Activated CD8-positive, alpha-beta memory T cell treated with anti-CD3 and anti-CD28 coated beads, Interleukin-2, amount 50 U/mL, for 4 hours (primary cell): ENCODE results near the gene LARP7.
"Not testable (repeated sequence)": the region's sequence is repeated elsewhere in the genome, so short reads cannot be mapped to it uniquely, and the experiment has no call there.

Experiments used
- DNase-seq: peaks from one replicate; pipeline ENCODE4 v3.0.0-alpha.2; 2020

LARP7 gene

GRCh38 chr4:112651641-112652040 lies 14.7 kb downstream of the LARP7 start:
- DNase-seq: no peak

GRCh38 chr4:112652216-112652615 lies 15.3 kb downstream of the LARP7 start:
- DNase-seq: no peak

GRCh38 chr4:112655270-112655669 lies 18.3 kb downstream of the LARP7 start:
- DNase-seq: no peak

GRCh38 chr4:112656115-112656514 lies 19.2 kb downstream of the LARP7 start:
- not testable (repeated sequence) for DNase-seq

- no peak for DNase-seq
These were observed 27.7 kb downstream of the LARP7 start for GRCh38 chr4:112664611-112665010.

GRCh38 chr4:112668131-112668530 lies 31.2 kb downstream of the LARP7 start:
- no peak for DNase-seq

- no peak for DNase-seq
These were observed 36.1 kb downstream of the LARP7 start for GRCh38 chr4:112673076-112673475.

GRCh38 chr4:112673686-112674085 lies 36.7 kb downstream of the LARP7 start:
- DNase-seq: no peak

- DNase-seq: no peak
These were observed 37.4 kb downstream of the LARP7 start for GRCh38 chr4:112674376-112674775.

- DNase-seq: no peak
These were observed 40.7 kb downstream of the LARP7 start for GRCh38 chr4:112677519-112678091.

GRCh38 chr4:112680996-112681395 lies 44.1 kb downstream of the LARP7 start:
- DNase-seq: no peak

GRCh38 chr4:112693507-112693906 lies 56.6 kb downstream of the LARP7 start:
- no peak for DNase-seq

- DNase-seq: no peak
These were observed 63.7 kb downstream of the LARP7 start for GRCh38 chr4:112700679-112701078.

- no peak for DNase-seq
These were observed 65.9 kb downstream of the LARP7 start for GRCh38 chr4:112702892-112703291.

GRCh38 chr4:112704322-112704721 lies 67.4 kb downstream of the LARP7 start:
- DNase-seq: no peak

- peak; percentile 14 for DNase-seq
These were observed 68.3 kb downstream of the LARP7 start for GRCh38 chr4:112704991-112705845.

- peak; percentile 14 for DNase-seq
These were observed 69.2 kb downstream of the LARP7 start for GRCh38 chr4:112705891-112706839.

GRCh38 chr4:112706840-112707207 lies 69.9 kb downstream of the LARP7 start:
- no peak for DNase-seq
